AG04450 (cell line): ENCODE data around the gene EHBP1. TPM values are rescaled to one million over a fixed set of nuclear protein-coding genes. Genes with fewer than 3 reads are reported as not detected.
A peak's percentile ranks its signal among the peaks of the same experiment; 100 is the strongest.

Source experiments
- CTCF ChIA-PET: fragments of 300-600, 350-600 bp; formaldehyde crosslinking; extraction: SDS; loops from one replicate; lab custom pipeline; 2022; ENCODE audit warnings: antibody characterized with exemption, inconsistent platforms; lab: Charles Lee
- POLR2A ChIA-PET: fragments of 350-600 bp; formaldehyde crosslinking; extraction: SDS; loops from one replicate; lab custom pipeline; 2021; ENCODE audit warnings: antibody characterized with exemption, inconsistent platforms; lab: Yijun Ruan, JAX
- DNase-seq: peaks from one replicate; pipeline ENCODE4 v3.0.0-alpha.2; 2011; ENCODE audit warnings: low read depth, low spot score
- H3K27ac ChIP-seq: one replicate; pipeline ENCODE4 v1.5.1; 2012; ENCODE audit warnings: low read depth, low read length, control low read depth
- H3K27me3 ChIP-seq: one replicate; pipeline ENCODE4 v1.6.0; 2012; ENCODE audit warnings: low read length; ENCODE audit not compliant: control insufficient read depth, insufficient read depth
- H3K4me3 ChIP-seq: 2 replicates; pipeline ENCODE4 v1.5.1; 2011; ENCODE audit warnings: mild to moderate bottlenecking, low read depth, low read length, control low read depth
- H3K9me3 ChIP-seq: 2 replicates; pipeline ENCODE4 v1.5.1; 2012; ENCODE audit warnings: low read length; ENCODE audit not compliant: control insufficient read depth, insufficient read depth
- CTCF ChIP-seq: IDR thresholded peaks from 2 replicates; pipeline ENCODE4 v1.5.1; 2011; ENCODE audit warnings: low read depth, low read length, control low read depth, inconsistent platforms
- polyA minus RNA-seq: library from RNA; depleted of rRNA, polyadenylated mRNA; stranded (reverse); fragments of >200 nt; gene quantifications from 2 replicates; pipeline ENCODE4 v1.2.3, GENCODE V29; 2011; rRNA and poly(A)+ RNA removed
- polyA plus RNA-seq: library from polyadenylated mRNA; depleted of rRNA; stranded (reverse); fragments of >200 nt; gene quantifications from 2 replicates; pipeline ENCODE4 v1.2.3, GENCODE V29; 2011; rRNA removed

EHBP1 gene
- polyA plus RNA-seq (48.2 and 68.6 TPM in 2 replicates), polyA minus RNA-seq (77.3 and 98.3 TPM in 2 replicates)

- Histone ChIP-seq H3K9me3 (no peaks in the 10 kb centered on the region), H3K27ac (peak within 1 kb of the TSS; percentile 69), H3K27me3 (no peaks in the 10 kb centered on the region), H3K4me3 (peak within 1 kb of the TSS; percentile 86)
- ChIA-PET CTCF (interaction anchor here (0.6 to 1.0 kb wide), 4 partner anchors 23 to 189 kb away, joined by 3 to 6 read pairs (median 4); no protein-coding TSS in a partner anchor), POLR2A (interaction anchor here (0.6 to 2.6 kb wide), 9 partner anchors 33 to 457 kb away, joined by 3 to 31 read pairs (median 6); partner anchors contain the start of gene TMEM17)
- DNase-seq: peak; percentile 100
- TF ChIP-seq CTCF: no peak
Measured at GRCh38 chr2:62705007-62705829, at the start of gene EHBP1. TSS of gene EHBP1 (plus strand) at chr2:62705713. CDS start at chr2:62707192, 1,479 bp downstream.

- H3K27me3 ChIP-seq: no peaks in the 10 kb centered on the region
- DNase-seq: no peak
- no peak for TF ChIP-seq CTCF
- H3K9me3 ChIP-seq: no peaks in the 10 kb centered on the region
- CTCF ChIA-PET: interaction anchor here (1.6 kb wide), 1 partner anchor 201 kb away, joined by 3 read pairs; no protein-coding TSS in a partner anchor
- POLR2A ChIA-PET: no interaction called here
- no peak overlapping the region for H3K27ac ChIP-seq
- no peak overlapping the region for H3K4me3 ChIP-seq
Measured at GRCh38 chr2:62657783-62658182, 47.7 kb upstream of the EHBP1 start.

- no peak overlapping the region for H3K27ac ChIP-seq
- no peak for DNase-seq
- POLR2A ChIA-PET: no interaction called here
- H3K4me3 ChIP-seq: no peak overlapping the region
- no peaks in the 10 kb centered on the region for H3K27me3 ChIP-seq
- no peak for TF ChIP-seq CTCF
- CTCF ChIA-PET: interaction anchor here (1.6 kb wide), 1 partner anchor 202 kb away, joined by 3 read pairs; no protein-coding TSS in a partner anchor
- H3K9me3 ChIP-seq: no peaks in the 10 kb centered on the region
Measured at GRCh38 chr2:62658891-62659290, 46.6 kb upstream of the EHBP1 start.

GRCh38 chr2:62660087-62660486 is 45.4 kb upstream of the EHBP1 start:
- Histone ChIP-seq H3K27me3 (no peaks in the 10 kb centered on the region), H3K4me3 (no peak overlapping the region), H3K27ac (no peak overlapping the region), H3K9me3 (no peaks in the 10 kb centered on the region)
- no peak for TF ChIP-seq CTCF
- DNase-seq: no peak
- POLR2A ChIA-PET: no interaction called here
- CTCF ChIA-PET: interaction anchor here (0.7 kb wide), 1 partner anchor 203 kb away, joined by 3 read pairs; no protein-coding TSS in a partner anchor
